ENCODE results near the gene STK39.
"Not testable (repeated sequence)": the region's sequence is repeated elsewhere in the genome, so short reads cannot be mapped to it uniquely, and the experiment has no call there.

Gene STK39

GRCh38 chr2:168105127-168105683 lies 142.2 kb downstream of the STK39 start:
- DNase-seq (ENCODE audit: low read depth in 2 of 3, low spot score in 2 of 3) = no peak

- no peak for DNase-seq (ENCODE audit: low read depth in 2 of 3, low spot score in 2 of 3)
Measured at GRCh38 chr2:168097431-168097830, 150.0 kb downstream of the STK39 start.

DNA sequence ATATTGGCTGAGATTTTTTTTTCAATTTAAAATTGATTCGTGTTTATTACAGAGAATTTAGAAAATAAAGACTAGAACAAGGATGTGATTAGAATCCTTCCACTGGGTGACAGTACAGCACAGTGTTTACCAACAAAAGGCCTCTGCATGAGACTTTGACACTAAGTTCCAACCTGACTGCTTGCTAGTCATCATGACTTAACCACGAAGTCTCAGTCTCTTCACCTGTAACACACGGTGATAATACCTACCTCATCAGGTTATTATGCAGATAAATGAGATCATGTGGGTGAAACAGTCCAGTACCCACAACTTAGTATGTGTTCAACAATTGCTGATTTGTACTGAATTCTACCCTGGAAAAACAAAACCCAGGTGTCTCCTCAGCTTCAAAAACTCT lies 151.2 kb downstream of the STK39 start:
- no peak for DNase-seq (ENCODE audit: low read depth in 2 of 3, low spot score in 2 of 3)

- DNase-seq (ENCODE audit: low read depth in 2 of 3, low spot score in 2 of 3) = no peak
Measured at GRCh38 chr2:168091986-168092385, 155.4 kb downstream of the STK39 start.

DNA sequence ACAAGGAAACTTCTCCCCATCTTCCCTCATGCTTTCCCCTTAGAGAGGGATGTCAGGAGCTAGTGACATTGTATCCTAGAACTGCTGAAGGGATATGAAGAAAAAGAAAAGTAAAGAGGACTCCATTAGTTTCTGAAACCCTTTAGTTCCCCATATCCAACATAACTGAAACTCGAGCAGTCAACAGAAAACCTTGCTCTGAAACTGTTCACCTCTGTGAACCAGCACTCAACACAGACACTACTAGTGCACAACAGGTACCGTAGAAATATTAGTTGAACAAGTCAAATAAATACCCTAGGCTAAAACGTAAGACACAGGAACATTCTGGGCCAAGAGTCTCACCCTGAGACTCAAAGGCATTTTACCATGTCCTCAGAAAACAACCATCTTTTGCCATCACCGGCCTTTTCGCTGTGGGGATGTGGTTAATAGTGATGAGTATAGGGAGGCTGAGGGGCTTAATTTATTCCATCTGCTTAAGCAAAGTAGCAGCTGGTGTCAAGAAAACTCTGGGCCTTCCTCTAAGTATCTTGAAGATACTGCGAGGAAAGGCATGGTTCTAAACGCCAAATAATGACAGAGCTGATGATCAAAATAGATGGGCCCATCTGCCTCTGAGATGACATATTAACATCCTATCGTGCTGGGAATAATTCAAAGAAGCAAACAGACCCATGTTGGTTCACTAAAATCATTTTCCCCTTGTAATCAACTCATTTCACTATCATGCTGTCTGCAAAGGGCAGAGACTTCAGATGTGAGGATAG lies 156.8 kb downstream of the STK39 start:
- DNase-seq (ENCODE audit: low read depth in 2 of 3, low spot score in 2 of 3) = no peak

GRCh38 chr2:168089200-168089599 lies 158.2 kb downstream of the STK39 start:
- no peak for DNase-seq (ENCODE audit: low read depth in 2 of 3, low spot score in 2 of 3)

DNA sequence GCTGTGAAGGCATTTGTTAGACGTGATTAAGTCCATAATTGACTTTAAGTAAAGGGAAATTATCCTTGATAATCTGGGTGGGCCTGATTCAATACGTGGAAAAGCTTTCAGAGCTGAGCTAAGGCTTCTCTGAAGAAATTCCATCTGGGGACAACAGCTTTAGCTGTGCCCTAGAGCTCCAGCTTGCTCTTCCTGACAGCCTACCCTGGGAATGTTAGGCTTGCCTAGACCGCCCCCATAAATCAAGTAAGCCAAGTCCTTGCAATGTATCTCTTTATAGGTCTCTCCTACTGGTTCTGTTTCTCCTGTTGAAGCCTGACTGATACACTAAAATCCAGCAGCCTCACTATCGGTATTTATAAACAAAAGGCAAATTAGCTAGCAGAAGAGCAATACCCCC lies 160.0 kb downstream of the STK39 start:
- DNase-seq (ENCODE audit: low read depth in 2 of 3, low spot score in 2 of 3) = no peak

DNA sequence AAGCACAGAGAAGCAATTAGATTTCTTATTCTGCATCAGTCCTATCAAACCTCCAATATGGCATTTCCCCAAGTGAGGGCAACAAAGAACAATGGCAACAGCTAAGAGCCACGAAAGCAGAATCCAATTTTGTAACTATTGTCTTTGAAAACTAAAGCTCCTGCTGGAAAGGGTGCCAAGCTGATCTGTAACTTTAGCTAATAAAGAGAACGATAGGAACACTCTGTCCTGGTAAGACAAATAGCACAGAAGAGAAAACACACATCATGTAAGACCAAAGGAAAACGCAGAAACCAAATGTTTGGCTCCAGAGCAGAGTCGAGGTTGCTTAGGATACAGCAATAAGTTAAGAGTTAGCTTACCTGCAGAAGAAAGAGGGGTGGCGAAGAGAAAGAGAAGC lies 160.5 kb downstream of the STK39 start:
- DNase-seq (ENCODE audit: low read depth in 2 of 3, low spot score in 2 of 3) = no peak

- DNase-seq (ENCODE audit: low read depth in 2 of 3, low spot score in 2 of 3) = no peak
Measured at GRCh38 chr2:168085801-168086361, 161.5 kb downstream of the STK39 start.

DNA sequence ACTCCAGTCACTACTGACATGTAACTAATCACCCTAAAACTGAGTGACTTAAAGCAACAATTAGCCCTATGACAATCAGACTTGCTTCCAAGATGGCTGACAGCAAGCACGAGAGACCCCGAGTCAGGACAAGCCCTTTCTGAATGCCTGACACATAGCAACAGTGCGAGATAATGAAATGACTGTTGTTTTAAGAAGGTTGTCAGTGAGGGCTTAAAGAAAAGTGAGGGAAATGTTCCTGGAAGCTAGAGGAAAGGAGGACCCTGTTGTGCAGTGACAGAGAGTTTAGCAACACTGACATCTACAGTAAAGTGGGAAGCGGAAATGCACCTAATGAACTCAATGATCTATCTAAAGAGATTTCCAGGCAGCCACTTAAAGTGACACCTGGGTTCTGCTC lies 163.1 kb downstream of the STK39 start:
- no peak for DNase-seq (ENCODE audit: low read depth in 2 of 3, low spot score in 2 of 3)

DNA sequence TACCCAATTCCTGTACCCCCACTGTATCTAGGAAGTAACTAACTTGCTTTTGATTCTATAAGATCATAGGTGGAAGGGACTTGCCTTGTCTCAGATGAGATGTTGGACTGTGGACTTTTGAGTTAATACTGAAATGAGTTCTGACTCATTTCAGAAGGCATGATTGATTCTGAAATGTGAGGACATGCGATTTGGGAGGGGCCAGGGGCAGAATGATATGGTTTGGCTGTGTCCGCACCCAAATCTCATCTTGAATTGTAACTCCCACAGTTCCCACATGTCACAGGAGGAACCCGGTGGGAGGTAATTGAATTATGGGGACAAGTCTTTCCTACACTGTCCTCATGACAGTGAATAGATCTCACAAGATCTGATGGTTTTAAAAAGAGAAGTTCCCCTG lies 165.9 kb downstream of the STK39 start:
- not testable (repeated sequence) for DNase-seq (ENCODE audit: low read depth in 2 of 3, low spot score in 2 of 3)

GRCh38 chr2:168079236-168079635 lies 168.2 kb downstream of the STK39 start:
- no peak for DNase-seq (ENCODE audit: low read depth in 2 of 3, low spot score in 2 of 3)

GRCh38 chr2:168076731-168077130 lies 170.7 kb downstream of the STK39 start:
- no peak for DNase-seq (ENCODE audit: low read depth in 2 of 3, low spot score in 2 of 3)

- DNase-seq (ENCODE audit: low read depth in 2 of 3, low spot score in 2 of 3) = no peak
Measured at GRCh38 chr2:168075446-168075845, 171.9 kb downstream of the STK39 start.

DNA sequence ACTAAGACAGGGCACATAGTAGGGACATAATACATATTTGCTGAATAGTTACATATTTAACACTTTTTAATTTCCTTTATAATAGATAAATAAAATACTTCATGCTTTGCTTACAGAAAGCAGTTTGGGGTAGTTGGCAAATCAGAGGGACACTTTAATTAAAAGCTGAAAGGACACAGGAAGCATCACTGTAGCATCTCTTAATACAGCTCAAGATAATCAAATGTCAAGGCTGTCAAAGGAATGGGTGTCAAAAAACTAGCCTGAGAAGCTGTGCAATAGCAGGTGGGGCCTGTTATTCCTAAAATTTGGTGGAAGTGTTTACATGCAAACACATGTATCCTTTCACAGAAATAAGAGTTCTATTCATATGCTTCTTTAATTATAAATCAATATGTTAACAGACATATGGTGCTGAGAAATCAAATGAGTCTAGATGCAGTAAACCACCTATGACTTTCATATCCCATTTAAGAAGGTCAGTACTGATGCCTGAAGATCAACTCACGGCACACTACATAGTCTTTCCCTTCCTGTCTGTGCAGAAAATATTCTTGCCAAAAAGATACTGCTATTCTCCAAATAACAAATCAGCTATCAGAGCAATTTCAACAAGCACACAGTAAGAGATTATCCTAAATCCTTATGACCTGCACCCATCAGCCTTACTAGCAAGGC lies 174.6 kb downstream of the STK39 start:
- no peak for DNase-seq (ENCODE audit: low read depth in 2 of 3, low spot score in 2 of 3)

DNA sequence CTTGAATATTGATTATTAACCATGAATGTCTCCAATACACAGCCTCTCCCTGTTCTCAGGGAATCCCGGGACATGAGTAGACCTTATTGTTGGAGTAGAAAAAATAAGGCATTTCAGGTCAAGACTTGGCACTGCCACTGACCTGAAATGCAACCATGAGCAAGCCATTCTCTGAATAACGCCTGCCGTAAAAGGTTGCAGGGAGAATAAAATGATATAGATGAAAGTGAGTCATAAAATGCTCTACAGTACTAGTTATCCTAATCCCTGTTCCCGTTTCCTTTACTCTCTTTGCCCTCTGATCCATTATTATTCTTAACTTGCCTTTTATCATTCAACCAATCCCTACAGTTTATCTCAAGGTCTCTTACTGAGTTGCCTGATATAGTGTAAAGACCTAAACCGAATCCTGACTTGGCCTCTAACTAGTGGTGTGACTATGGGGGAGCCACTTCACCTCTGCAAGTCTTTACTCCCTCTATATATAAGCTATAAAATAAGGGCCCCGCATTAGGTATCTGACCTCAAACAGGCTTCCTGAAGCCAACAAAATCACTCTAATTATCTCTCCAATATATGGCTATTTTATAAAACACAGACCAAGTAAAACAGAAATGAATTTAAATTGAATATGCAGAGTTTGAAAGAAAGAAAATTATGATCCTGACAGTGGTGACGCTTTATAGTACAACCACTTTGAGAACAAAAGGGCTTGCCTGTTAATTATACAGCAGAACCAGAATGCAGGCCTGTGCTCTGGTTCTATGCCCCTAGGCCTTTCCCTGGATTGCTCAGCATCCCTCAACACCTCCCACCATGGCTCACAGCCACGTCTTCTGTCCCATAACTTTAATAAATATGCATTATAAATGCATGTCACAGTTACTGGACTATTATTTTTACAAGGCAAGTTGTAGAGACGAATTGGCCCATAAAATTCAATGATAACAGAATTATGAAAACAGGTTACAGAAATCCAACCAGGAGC lies 183.1 kb downstream of the STK39 start:
- DNase-seq (ENCODE audit: low read depth in 2 of 3, low spot score in 2 of 3) = no peak

DNA sequence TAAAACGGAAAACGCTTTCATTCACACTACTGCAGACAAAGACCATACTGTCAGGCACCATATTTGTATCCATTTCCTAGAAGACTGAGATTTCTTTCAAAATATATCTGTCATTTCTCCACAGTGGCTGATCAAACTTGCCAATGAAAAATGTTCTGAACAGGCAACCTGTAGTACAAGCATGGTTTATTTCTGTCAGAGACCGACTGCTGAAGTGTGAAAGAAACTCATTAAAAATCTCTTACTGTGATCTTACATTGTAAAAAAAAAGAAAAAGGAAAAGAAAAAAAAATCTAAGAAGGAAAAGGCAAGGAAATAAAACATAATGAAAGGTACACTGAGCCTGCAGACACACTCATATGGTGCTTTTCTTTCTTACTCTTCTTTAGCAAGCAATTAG lies 184.5 kb downstream of the STK39 start:
- no peak for DNase-seq (ENCODE audit: low read depth in 2 of 3, low spot score in 2 of 3)

GRCh38 chr2:168062054-168062453 lies 185.3 kb downstream of the STK39 start:
- no peak for DNase-seq (ENCODE audit: low read depth in 2 of 3, low spot score in 2 of 3)

- DNase-seq (ENCODE audit: low read depth in 2 of 3, low spot score in 2 of 3) = no peak
Measured at GRCh38 chr2:168060986-168061750, 186.2 kb downstream of the STK39 start.

DNA sequence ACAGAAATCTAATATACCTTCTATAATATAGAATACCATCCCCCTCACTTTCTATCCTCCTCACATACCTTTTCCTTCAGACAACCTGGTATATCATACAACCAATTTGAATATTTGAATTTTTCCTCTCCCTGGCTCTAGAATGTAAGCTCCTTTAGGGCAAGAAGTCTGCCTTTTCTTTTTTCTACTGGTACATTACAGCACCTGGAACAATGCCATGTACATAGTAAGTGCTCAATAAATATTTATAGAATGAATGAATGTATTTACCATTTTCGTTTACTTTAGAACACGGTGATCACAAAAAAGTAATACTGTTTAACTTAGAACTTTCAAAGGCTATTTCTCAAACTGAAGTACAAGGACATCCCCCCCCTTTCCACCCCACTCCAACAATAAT lies 187.6 kb downstream of the STK39 start:
- DNase-seq (ENCODE audit: low read depth in 2 of 3, low spot score in 2 of 3) = no peak

Data from activated CD8-positive, alpha-beta memory T cell treated with anti-CD3 and anti-CD28 coated beads for 48 hours (primary cell).